GM13976 (cell line): ENCODE results near the gene NFKBIA.

ENCODE experiments used
- DNase-seq: peaks from one replicate; pipeline ENCODE4 v3.0.0; 2012; ENCODE audit warnings: low spot score
- in situ Hi-C: fragments of 300-500 bp; cut with MboI; formaldehyde crosslinking; loops from one replicate; pipeline ENCODE4 v1.12.0; 2022; ENCODE audit warnings: low sequenced_read_pairs, mixed read lengths, inconsistent platforms; ENCODE audit not compliant: unreplicated experiment
- TF ChIP-seq, protein P1 (sequence below): IDR thresholded peaks from 2 replicates; pipeline ENCODE4 v1.5.1; 2012; ENCODE audit warnings: borderline replicate concordance, mild to moderate bottlenecking; ENCODE audit not compliant: insufficient read depth; ENCODE audit errors: extremely low read depth, missing control alignments, control extremely low read depth

The NFKBIA gene

DNA sequence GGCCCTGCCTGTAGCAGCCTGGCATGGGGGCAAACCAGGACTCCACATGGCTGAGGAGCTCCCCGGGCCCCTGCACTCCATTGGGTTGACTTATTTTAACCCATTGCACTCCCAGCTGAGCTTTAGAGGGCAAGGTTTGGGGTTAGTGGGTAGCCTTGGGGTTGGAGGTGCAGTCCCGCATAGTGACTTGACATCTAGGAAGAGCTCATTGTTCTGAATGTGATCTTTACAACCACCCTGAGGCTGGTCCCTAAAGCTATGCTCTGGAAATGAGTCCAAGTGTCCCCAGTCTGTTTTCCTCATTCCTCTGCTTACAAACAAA, 36.4 kb downstream of the NFKBIA start:
- TF ChIP-seq, protein P1, sequence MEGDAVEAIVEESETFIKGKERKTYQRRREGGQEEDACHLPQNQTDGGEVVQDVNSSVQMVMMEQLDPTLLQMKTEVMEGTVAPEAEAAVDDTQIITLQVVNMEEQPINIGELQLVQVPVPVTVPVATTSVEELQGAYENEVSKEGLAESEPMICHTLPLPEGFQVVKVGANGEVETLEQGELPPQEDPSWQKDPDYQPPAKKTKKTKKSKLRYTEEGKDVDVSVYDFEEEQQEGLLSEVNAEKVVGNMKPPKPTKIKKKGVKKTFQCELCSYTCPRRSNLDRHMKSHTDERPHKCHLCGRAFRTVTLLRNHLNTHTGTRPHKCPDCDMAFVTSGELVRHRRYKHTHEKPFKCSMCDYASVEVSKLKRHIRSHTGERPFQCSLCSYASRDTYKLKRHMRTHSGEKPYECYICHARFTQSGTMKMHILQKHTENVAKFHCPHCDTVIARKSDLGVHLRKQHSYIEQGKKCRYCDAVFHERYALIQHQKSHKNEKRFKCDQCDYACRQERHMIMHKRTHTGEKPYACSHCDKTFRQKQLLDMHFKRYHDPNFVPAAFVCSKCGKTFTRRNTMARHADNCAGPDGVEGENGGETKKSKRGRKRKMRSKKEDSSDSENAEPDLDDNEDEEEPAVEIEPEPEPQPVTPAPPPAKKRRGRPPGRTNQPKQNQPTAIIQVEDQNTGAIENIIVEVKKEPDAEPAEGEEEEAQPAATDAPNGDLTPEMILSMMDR = no peak
- no peak for DNase-seq
- in situ Hi-C loops = no loop called here

DNA sequence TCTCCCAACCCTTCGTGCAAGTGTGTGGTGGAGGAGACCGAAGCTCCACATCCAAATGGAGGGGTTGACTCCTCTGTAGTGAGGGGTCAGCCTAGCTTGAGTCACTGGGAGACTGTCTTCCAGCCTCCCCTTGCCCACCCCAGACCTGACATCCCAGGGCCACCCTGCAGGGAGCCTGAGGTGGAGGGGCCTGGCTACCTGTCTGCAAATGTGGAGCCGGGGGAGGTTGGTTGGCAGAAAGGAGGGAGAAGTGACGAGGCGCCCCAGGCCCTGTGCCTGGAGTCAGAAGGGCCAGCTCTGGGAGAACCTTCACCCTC, 37.5 kb downstream of the NFKBIA start:
- in situ Hi-C loops = no loop called here
- TF ChIP-seq, protein P1 = no peak
- no peak for DNase-seq

DNA sequence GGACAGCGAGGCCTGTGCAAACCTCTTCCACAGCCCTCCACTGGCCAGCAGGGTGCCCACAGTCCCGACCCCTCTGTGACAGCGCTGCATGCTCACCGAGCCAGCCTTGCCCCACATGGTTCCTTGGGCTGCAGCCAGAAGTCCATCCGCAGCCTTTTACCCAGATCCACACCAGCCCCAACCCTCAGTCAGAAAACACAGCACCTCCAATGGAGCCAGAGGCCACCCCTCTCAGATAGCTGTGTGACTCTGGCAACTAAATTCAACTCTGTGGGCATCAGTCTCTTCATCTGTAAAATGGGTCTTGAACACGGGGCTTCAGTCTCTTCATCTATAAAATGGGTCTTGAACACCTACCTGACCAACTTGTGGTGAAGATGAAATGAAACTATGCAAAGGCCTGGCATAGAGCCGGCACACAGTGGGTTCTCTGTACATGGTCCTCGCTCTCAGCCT, 38.0 kb downstream of the NFKBIA start:
- no peak for DNase-seq
- in situ Hi-C loops = no loop called here
- TF ChIP-seq, protein P1 = no peak

DNA sequence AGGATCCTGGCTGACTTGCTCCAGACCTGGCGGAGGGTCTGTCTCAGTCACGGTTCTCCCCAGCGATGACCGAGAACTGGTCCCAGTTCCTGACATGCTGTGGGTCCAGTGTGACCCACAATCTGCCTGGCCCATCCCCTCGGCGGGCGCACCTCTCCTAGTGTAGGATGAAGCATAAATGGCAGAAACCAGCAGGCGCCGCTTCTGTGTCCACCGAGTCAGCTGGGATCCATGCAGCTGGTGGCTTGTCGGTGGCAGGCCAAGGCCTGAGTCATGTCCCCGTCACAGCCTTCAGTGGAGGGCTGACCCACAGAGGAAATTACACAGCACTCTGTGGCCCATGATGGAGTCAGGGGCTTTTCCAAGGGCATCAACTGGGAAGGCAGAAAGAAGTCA, 38.5 kb downstream of the NFKBIA start:
- TF ChIP-seq, protein P1 = no peak
- no peak for DNase-seq
- in situ Hi-C loops = no loop called here

DNA sequence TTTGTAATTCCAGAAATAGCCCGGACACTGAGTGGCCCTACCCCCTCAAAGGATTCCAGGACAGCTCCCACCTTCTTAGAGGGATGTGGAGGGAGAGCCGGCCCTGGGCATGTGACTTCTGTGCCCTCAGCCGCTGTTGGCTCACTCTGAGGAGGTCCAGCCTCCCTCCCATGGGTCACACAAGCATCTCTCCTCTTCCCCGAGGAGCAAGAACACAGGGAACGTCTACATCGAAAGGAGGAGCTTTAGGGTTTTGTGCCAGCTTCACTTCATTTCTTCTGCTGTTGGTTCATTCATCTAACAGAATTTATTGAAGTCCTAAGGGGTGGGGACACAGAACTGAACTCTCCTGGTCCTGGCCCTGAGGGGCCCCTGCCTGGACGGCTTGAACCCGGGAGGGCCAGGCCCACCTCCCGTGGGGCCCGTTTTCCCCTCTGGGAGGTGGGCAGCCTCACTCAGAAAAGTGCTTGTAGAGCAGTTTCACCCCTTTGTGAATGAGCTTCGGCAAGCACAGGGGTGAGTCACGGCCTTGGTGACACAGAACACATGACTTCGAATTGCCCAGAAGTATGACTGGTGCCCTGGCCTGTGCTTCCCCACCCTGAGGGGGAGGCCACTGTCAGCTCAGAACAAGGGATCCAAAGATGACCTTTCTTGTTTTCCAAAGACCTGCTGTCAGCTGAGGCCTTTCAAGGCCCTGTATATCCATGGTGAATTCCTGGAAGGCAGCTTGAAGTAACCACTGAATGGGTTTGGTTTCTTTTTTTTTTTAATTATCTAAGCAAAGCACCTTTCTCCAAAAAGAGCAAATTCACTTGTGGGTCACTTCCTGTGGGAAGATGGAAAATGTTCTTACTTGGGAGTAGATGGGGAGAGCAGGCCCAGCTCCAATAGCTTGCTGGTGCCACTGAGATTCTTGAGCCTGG, 39.2 kb downstream of the NFKBIA start:
- peak; percentile 65 for DNase-seq
- TF ChIP-seq, protein P1 = no peak
- in situ Hi-C loops = no loop called here

DNA sequence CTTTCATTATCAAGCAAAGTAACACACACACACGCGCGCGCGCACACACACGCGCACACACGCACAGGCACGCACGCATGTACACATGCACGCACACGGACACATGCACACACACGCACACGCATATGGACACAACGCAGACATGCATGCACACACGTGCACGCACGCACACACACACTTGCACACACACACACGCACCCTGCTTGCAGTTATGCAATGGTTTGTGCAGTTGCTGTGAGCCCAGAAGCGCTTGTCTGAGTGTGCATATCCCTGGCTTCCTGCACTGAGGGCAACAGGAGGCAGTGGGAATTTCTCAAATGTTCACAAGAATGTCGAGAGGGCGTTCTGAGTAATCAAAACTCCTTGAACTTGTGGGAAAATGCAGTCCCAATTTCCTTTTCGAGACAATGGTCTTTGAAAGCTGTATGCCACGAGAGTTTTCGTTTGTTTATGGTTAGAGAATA, 41.6 kb downstream of the NFKBIA start:
- DNase-seq = no peak
- in situ Hi-C loops = no loop called here
- TF ChIP-seq, protein P1 = no peak
